ENCODE measurements around the gene DUSP3.
A peak's percentile ranks its signal among the peaks of the same experiment; 100 is the strongest.

Gene DUSP3

GRCh38 chr17:43732958-43733357 is 45.8 kb downstream of the DUSP3 start:
- no peak for DNase-seq (ENCODE audit: low read depth in 2 of 2)

GRCh38 chr17:43728081-43728480 is 50.7 kb downstream of the DUSP3 start:
- DNase-seq (ENCODE audit: low read depth in 2 of 2) = no peak

GRCh38 chr17:43723697-43724359 is 54.9 kb downstream of the DUSP3 start:
- DNase-seq (ENCODE audit: low read depth in 2 of 2) = no peak

GRCh38 chr17:43722870-43723665 is 55.7 kb downstream of the DUSP3 start:
- no peak for DNase-seq (ENCODE audit: low read depth in 2 of 2)

GRCh38 chr17:43722269-43722619 is 56.5 kb downstream of the DUSP3 start:
- no peak for DNase-seq (ENCODE audit: low read depth in 2 of 2)

- no peak for DNase-seq (ENCODE audit: low read depth in 2 of 2)
Observed at GRCh38 chr17:43721537-43722268, 57.1 kb downstream of the DUSP3 start.

- DNase-seq (ENCODE audit: low read depth in 2 of 2) = peak; percentile 63 to 66
Observed at GRCh38 chr17:43720311-43721060, 58.3 kb downstream of the DUSP3 start.

GRCh38 chr17:43719578-43719977 is 59.2 kb downstream of the DUSP3 start:
- DNase-seq (ENCODE audit: low read depth in 2 of 2) = no peak

- DNase-seq (ENCODE audit: low read depth in 2 of 2) = no peak
Observed at GRCh38 chr17:43718544-43718943, 60.2 kb downstream of the DUSP3 start.

GRCh38 chr17:43717913-43718312 is 60.9 kb downstream of the DUSP3 start:
- DNase-seq (ENCODE audit: low read depth in 2 of 2) = no peak

All from stimulated activated CD4-positive, alpha-beta T cell treated with anti-CD3 and anti-CD28 coated beads, Interleukin-12 subunit alpha, Interleukin-12 subunit beta, amount 100 ng/mL, for 24 hours (primary cell).